PC-3 (cell line): ENCODE measurements around the gene DNAJC25. TPM values are rescaled to one million over a fixed set of nuclear protein-coding genes. Genes with fewer than 3 reads are reported as not detected.

Source experiments
- ATAC-seq: fragments of 200-7000 bp; cut with Tn5 transposase; 2 replicates; pipeline ENCODE4 v1.9.1; 2020; ENCODE audit warnings: mild to moderate bottlenecking, moderate library complexity
- BruUV-seq: library from RNA; stranded (reverse); fragments of 400-500 nt; replicated peaks from 2 replicates; lab custom pipeline; 2021; lab: Mats Ljungman, UMichigan
- CTCF ChIA-PET: fragments of 300-600 bp; sonication (Branson Sonifier 250); formaldehyde crosslinking; loops from one replicate; lab custom pipeline; 2022; ENCODE audit warnings: antibody characterized with exemption; lab: Charles Lee
- POLR2A ChIA-PET: fragments of 300-600 bp; sonication (Branson Sonifier 250); formaldehyde crosslinking; loops from one replicate; lab custom pipeline; 2022; ENCODE audit warnings: antibody characterized with exemption; ENCODE audit not compliant: unreplicated experiment; lab: Charles Lee
- DNase-seq: peaks from one replicate; pipeline ENCODE4 v3.0.0-alpha.2; 2015
- H2AFZ ChIP-seq: fragments of 300-600 bp; sonication (generic); 2 replicates; pipeline ENCODE4 v1.6.0; 2016; ENCODE audit warnings: antibody characterized with exemption, low read length
- H3F3A ChIP-seq: fragments of 300-600 bp; sonication (generic); one replicate; pipeline ENCODE4 v1.6.0; 2017; ENCODE audit warnings: antibody characterized with exemption, low read length, control low read depth, mild to moderate bottlenecking; ENCODE audit not compliant: unreplicated experiment
- H3K27ac ChIP-seq: fragments of 300-600 bp; sonication (generic); 2 replicates; pipeline ENCODE4 v1.5.1; 2016; ENCODE audit warnings: mild to moderate bottlenecking, low read length
- H3K27me3 ChIP-seq: fragments of 300-600 bp; sonication (generic); 2 replicates; pipeline ENCODE4 v1.6.1; 2016; ENCODE audit warnings: low read length, mixed read lengths
- H3K36me3 ChIP-seq: fragments of 300-600 bp; sonication (generic); 2 replicates; pipeline ENCODE4 v1.6.1; 2016; ENCODE audit warnings: low read depth, mixed run types, low read length, mixed read lengths
- H3K4me1 ChIP-seq: fragments of 300-600 bp; sonication (generic); 2 replicates; pipeline ENCODE4 v1.5.1; 2016; ENCODE audit warnings: low read length; ENCODE audit not compliant: insufficient read depth
- H3K4me2 ChIP-seq: fragments of 300-600 bp; sonication (generic); 2 replicates; pipeline ENCODE4 v1.6.0; 2016; ENCODE audit warnings: low read length
- H3K4me3 ChIP-seq: fragments of 300-600 bp; sonication (generic); 2 replicates; pipeline ENCODE4 v1.5.1; 2016; ENCODE audit warnings: mild to moderate bottlenecking, low read length, mixed read lengths
- H3K79me2 ChIP-seq: fragments of 300-600 bp; sonication (generic); 2 replicates; pipeline ENCODE4 v1.6.1; 2017; ENCODE audit warnings: low read length, mixed read lengths
- H3K9ac ChIP-seq: fragments of 300-600 bp; sonication (generic); 2 replicates; pipeline ENCODE4 v1.6.0; 2016; ENCODE audit warnings: mild to moderate bottlenecking, low read length
- H3K9me2 ChIP-seq: fragments of 300-600 bp; sonication (generic); replicated peaks from 2 replicates; pipeline ENCODE4 v1.6.1; 2016; ENCODE audit warnings: mixed run types, low read length, mixed read lengths
- H3K9me3 ChIP-seq: fragments of 300-600 bp; sonication (generic); 2 replicates; pipeline ENCODE4 v1.6.1; 2016; ENCODE audit warnings: low read length, mixed read lengths
- H4K20me1 ChIP-seq: fragments of 300-600 bp; sonication (generic); 2 replicates; pipeline ENCODE4 v1.6.1; 2016; ENCODE audit warnings: low read length, mixed read lengths
- EZH2 ChIP-seq: fragments of 300-600 bp; sonication (generic); IDR thresholded peaks from one replicate; pipeline ENCODE4 v1.6.1; 2017; ENCODE audit warnings: antibody characterized with exemption, mild to moderate bottlenecking, low read length; ENCODE audit not compliant: unreplicated experiment
- EZH2phosphoT487 ChIP-seq: fragments of 300-600 bp; sonication (generic); IDR thresholded peaks from 2 replicates; pipeline ENCODE4 v1.6.1; 2018; ENCODE audit warnings: mild to moderate bottlenecking, antibody characterized with exemption, low read length, borderline replicate concordance
- intact Hi-C: fragments of 100-400 bp; cut with micrococcal nuclease; formaldehyde crosslinking; loops from 2 replicates; pipeline ENCODE4 v1.9.0; 2023
- total RNA-seq: library from RNA; depleted of rRNA; stranded (reverse); fragments of >200 nt; gene quantifications from 2 replicates; pipeline ENCODE4 v1.2.3, GENCODE V29; 2014
- TF ChIP-seq, protein P1 (sequence below): fragments of 300-600 bp; sonication (generic); conservative IDR thresholded peaks from 2 replicates; pipeline ENCODE4 v1.5.1; 2017; ENCODE audit warnings: antibody characterized with exemption, low read depth, mild to moderate bottlenecking, low read length

DNAJC25 gene
- total RNA-seq, 1 experiment from 2014 or later: 5.9 TPM

GRCh38 chr9:111627260-111627963 lies 3.7 kb upstream of the DNAJC25 start:
- peaks cover 4% of the 10 kb centered on the region; the same call in 1 of the 2 replicates for H3K4me1 ChIP-seq
- peaks cover 7% of the 10 kb centered on the region for H4K20me1 ChIP-seq
- intact Hi-C loops: no loop called here
- no peak overlapping the region for H2AFZ ChIP-seq
- peaks cover 13% of the 10 kb centered on the region for H3K79me2 ChIP-seq
- H3K9me2 ChIP-seq: no peaks in the 10 kb centered on the region
- POLR2A ChIA-PET: no interaction called here
- no TSS peak for BruUV-seq
- no peak overlapping the region for H3K9ac ChIP-seq
- H3K9me3 ChIP-seq: no peaks in the 10 kb centered on the region
- H3K27ac ChIP-seq: no peak overlapping the region
- H3K4me3 ChIP-seq: no peak overlapping the region
- H3K27me3 ChIP-seq: no peaks in the 10 kb centered on the region
- H3K36me3 ChIP-seq: no peaks in the 10 kb centered on the region
- H3F3A ChIP-seq: no peaks in the 10 kb centered on the region
- TF ChIP-seq EZH2: no peak
- TF ChIP-seq, protein P1, sequence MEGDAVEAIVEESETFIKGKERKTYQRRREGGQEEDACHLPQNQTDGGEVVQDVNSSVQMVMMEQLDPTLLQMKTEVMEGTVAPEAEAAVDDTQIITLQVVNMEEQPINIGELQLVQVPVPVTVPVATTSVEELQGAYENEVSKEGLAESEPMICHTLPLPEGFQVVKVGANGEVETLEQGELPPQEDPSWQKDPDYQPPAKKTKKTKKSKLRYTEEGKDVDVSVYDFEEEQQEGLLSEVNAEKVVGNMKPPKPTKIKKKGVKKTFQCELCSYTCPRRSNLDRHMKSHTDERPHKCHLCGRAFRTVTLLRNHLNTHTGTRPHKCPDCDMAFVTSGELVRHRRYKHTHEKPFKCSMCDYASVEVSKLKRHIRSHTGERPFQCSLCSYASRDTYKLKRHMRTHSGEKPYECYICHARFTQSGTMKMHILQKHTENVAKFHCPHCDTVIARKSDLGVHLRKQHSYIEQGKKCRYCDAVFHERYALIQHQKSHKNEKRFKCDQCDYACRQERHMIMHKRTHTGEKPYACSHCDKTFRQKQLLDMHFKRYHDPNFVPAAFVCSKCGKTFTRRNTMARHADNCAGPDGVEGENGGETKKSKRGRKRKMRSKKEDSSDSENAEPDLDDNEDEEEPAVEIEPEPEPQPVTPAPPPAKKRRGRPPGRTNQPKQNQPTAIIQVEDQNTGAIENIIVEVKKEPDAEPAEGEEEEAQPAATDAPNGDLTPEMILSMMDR: no peak
- TF ChIP-seq EZH2phosphoT487: no peak
- no peak overlapping the region for H3K4me2 ChIP-seq
- ATAC-seq (no peak), DNase-seq (no peak)
- CTCF ChIA-PET: interaction anchor here (0.6 kb wide), 1 partner anchor 116 kb away, joined by 3 read pairs; no protein-coding TSS in a partner anchor

DNA sequence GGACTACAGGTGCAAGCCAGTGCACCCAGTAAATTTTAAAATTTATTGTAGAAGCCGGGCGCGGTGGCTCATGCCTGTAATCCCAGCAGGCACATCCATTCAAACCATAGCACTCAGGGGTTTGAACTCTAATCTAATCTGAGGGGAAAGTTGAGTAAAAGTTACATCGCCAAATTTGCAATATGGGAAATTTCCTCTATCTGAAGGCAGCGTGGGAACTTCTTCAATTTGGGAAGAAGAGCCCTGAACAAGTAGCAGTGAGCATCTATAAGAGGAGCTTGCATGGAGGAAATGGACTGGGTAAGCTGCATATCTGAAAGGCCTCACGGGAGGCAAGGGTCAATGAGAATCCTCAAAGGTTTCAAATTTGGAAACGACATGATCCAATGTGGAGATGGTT lies 2.7 kb upstream of the DNAJC25 start:
- Histone ChIP-seq H3K27ac (no peak overlapping the region), H3K79me2 (peaks cover 23% of the 10 kb centered on the region), H4K20me1 (peaks cover 16% of the 10 kb centered on the region), H3K4me2 (no peak overlapping the region), H3K27me3 (no peaks in the 10 kb centered on the region), H3K36me3 (no peaks in the 10 kb centered on the region), H3K9me2 (no peaks in the 10 kb centered on the region), H3K9me3 (no peaks in the 10 kb centered on the region), H3K4me1 (peaks cover 10% of the 10 kb centered on the region; the same call in 1 of the 2 replicates), H2AFZ (no peak overlapping the region), H3K4me3 (no peak overlapping the region), H3K9ac (no peak overlapping the region), H3F3A (no peaks in the 10 kb centered on the region)
- CTCF ChIA-PET: interaction anchor here (0.6 kb wide), 1 partner anchor 115 kb away, joined by 3 read pairs; no protein-coding TSS in a partner anchor
- intact Hi-C loops: no loop called here
- no TSS peak for BruUV-seq
- ATAC-seq (no peak), DNase-seq (no peak)
- POLR2A ChIA-PET: no interaction called here
- no peak for TF ChIP-seq EZH2
- TF ChIP-seq EZH2phosphoT487: no peak

DNA sequence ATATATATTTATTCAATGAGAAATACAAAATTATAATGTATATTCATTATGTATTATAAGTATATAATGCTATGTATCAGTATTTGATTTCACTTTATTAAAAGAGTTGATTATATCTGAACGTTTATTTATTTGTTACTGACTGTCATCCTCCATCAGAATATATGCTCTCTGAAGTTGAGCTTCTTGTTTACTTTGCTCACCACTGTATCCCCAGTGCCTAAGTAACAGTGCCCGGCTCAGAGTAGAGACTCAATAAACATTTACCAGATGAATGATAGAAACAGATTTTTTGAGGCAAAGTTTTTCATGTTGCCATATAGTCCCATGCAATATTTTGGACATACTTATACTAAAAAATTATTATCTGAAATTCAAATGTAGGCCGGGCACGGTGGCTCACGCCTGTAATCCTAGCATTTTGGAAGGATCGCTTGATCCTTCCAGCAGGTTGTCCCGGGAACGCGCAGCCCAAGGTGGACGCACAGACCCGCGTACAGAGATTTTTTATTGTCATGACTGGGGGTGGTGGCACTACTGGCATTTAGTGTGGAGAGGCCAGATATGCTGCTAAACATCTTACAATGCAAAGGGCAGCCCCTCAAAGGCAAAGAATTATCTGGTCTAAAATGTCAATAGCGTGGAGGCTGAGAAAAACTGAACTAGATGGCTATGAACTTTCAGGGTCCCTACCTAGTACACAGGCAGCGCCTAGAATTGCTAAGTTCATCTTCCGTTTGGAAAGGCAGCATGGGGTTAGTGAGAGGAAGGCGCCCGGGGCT lies 761 bp upstream of the DNAJC25 start:
- ChIA-PET POLR2A (no interaction called here), CTCF (no interaction called here)
- Histone ChIP-seq H3K79me2 (peaks cover 43% of the 10 kb centered on the region), H3K36me3 (no peaks in the 10 kb centered on the region), H3F3A (no peaks in the 10 kb centered on the region), H3K9ac (peak overlapping the region; percentile 91), H3K4me2 (peak overlapping the region; percentile 94), H3K27ac (no peak overlapping the region), H3K9me2 (no peaks in the 10 kb centered on the region), H3K4me1 (peaks cover 17% of the 10 kb centered on the region; the same call in 1 of the 2 replicates), H4K20me1 (peaks cover 35% of the 10 kb centered on the region), H2AFZ (peak overlapping the region; percentile 93), H3K27me3 (no peaks in the 10 kb centered on the region), H3K4me3 (peak overlapping the region; percentile 93), H3K9me3 (no peaks in the 10 kb centered on the region)
- ATAC-seq (peak; percentile 45), DNase-seq (no peak)
- TF ChIP-seq EZH2phosphoT487 (no peak), EZH2 (no peak)
- TF ChIP-seq, protein P1: no peak
- intact Hi-C loops: no loop called here
- BruUV-seq: TSS peak; percentile 80
